ENCODE measurements around the gene AMN1.

DNA sequence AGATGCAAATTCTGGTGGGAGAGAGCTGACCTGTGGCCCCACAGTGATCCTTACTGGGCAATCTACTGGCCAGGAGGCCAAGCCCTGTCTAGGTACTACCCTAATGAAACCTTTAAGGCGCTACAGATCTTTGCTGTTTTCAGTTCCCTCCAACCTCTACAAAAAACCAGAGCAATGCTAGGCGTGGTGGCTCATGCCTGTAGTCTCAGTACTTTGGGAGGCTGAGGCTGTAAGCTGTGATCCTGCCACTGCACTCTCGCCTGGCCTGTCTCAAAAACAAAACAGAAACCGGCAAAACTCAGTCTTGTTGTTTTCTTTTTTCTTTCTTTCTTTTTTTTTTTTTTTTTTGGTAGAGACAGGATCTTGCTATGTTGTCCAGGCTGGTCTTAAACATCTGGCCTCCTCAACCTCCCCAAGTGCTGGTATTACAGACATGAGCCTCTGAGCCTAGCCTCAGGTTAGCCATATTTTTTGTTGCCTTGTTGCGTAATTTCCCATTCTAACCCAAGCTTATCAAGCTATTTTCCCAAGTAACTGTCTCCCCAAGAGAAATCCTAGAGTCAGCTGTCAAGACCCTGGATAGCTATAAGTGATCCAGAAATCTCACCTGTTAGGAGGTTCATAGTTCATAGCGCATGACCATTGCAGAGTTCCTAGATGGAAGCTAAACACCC is 66.5 kb downstream of the AMN1 start:
- no peak for TF ChIP-seq GATA2 (IDR thresholded peaks at IDR 0.05; ENCODE audit: low read depth, low read length)
- no peak for TF ChIP-seq GATA3 (IDR thresholded peaks at IDR 0.05; ENCODE audit: low read depth, low read length)

All from SH-SY5Y (cell line).